ENCODE measurements around the gene MICU1. TPM values are rescaled to one million over a fixed set of nuclear protein-coding genes. Genes with fewer than 3 reads are reported as not detected.

Gene MICU1
- polyA plus RNA-seq, 1 of the 3 experiments (the other 2 are of a cell fraction), result 24.6 TPM

- no peaks in the 10 kb centered on the region for H3K79me2 ChIP-seq (ENCODE audit: insufficient read depth)
- H3K9me2 ChIP-seq, result no peaks in the 10 kb centered on the region
- H3K27ac ChIP-seq (ENCODE audit: low read depth in 2 of 2, low read length in 1 of 2), result no peak overlapping the region
- no peaks in the 10 kb centered on the region for H4K20me1 ChIP-seq (ENCODE audit: insufficient read depth)
- TF ChIP-seq, protein P1, sequence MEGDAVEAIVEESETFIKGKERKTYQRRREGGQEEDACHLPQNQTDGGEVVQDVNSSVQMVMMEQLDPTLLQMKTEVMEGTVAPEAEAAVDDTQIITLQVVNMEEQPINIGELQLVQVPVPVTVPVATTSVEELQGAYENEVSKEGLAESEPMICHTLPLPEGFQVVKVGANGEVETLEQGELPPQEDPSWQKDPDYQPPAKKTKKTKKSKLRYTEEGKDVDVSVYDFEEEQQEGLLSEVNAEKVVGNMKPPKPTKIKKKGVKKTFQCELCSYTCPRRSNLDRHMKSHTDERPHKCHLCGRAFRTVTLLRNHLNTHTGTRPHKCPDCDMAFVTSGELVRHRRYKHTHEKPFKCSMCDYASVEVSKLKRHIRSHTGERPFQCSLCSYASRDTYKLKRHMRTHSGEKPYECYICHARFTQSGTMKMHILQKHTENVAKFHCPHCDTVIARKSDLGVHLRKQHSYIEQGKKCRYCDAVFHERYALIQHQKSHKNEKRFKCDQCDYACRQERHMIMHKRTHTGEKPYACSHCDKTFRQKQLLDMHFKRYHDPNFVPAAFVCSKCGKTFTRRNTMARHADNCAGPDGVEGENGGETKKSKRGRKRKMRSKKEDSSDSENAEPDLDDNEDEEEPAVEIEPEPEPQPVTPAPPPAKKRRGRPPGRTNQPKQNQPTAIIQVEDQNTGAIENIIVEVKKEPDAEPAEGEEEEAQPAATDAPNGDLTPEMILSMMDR (IDR thresholded peaks at IDR 0.05), result no peak
- TF ChIP-seq TAF1 (IDR thresholded peaks at IDR 0.05; ENCODE audit: borderline replicate concordance, low read depth, low read length), result no peak
- TF ChIP-seq NFIC (IDR thresholded peaks at IDR 0.05; ENCODE audit: borderline replicate concordance), result no peak
- no peak for TF ChIP-seq RXRA (IDR thresholded peaks at IDR 0.05; ENCODE audit: borderline replicate concordance, low read depth)
- TF ChIP-seq USF1 (IDR thresholded peaks at IDR 0.05; ENCODE audit: borderline replicate concordance, low read depth), result no peak
- no peak for TF ChIP-seq FOSL2 (IDR thresholded peaks at IDR 0.05; ENCODE audit: borderline replicate concordance, low read depth)
- TF ChIP-seq USF2 (IDR thresholded peaks at IDR 0.05; ENCODE audit: borderline replicate concordance, low read depth, low read length), result no peak
- no peak for TF ChIP-seq FOXJ3 (CRISPR knock-in tag; IDR thresholded peaks at IDR 0.05)
- no peak for TF ChIP-seq JUND (IDR thresholded peaks at IDR 0.05)
- no peak for TF ChIP-seq MEF2A (IDR thresholded peaks at IDR 0.05; ENCODE audit: borderline replicate concordance, low read depth)
- TF ChIP-seq, protein P2, sequence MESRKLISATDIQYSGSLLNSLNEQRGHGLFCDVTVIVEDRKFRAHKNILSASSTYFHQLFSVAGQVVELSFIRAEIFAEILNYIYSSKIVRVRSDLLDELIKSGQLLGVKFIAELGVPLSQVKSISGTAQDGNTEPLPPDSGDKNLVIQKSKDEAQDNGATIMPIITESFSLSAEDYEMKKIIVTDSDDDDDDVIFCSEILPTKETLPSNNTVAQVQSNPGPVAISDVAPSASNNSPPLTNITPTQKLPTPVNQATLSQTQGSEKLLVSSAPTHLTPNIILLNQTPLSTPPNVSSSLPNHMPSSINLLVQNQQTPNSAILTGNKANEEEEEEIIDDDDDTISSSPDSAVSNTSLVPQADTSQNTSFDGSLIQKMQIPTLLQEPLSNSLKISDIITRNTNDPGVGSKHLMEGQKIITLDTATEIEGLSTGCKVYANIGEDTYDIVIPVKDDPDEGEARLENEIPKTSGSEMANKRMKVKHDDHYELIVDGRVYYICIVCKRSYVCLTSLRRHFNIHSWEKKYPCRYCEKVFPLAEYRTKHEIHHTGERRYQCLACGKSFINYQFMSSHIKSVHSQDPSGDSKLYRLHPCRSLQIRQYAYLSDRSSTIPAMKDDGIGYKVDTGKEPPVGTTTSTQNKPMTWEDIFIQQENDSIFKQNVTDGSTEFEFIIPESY (IDR thresholded peaks at IDR 0.05; ENCODE audit: borderline replicate concordance, low read depth), result no peak
- TF ChIP-seq RAD21 (IDR thresholded peaks at IDR 0.05; ENCODE audit: low read length), result no peak
- no peak for TF ChIP-seq SIN3A (IDR thresholded peaks at IDR 0.05; ENCODE audit: borderline replicate concordance, low read depth, low read length)
- TF ChIP-seq CHD2 (IDR thresholded peaks at IDR 0.05; ENCODE audit: low read length, partially characterized antibody), result no peak
- TF ChIP-seq NRF1 (IDR thresholded peaks at IDR 0.05; ENCODE audit: low read depth, low read length), result no peak
- TF ChIP-seq, protein P3, sequence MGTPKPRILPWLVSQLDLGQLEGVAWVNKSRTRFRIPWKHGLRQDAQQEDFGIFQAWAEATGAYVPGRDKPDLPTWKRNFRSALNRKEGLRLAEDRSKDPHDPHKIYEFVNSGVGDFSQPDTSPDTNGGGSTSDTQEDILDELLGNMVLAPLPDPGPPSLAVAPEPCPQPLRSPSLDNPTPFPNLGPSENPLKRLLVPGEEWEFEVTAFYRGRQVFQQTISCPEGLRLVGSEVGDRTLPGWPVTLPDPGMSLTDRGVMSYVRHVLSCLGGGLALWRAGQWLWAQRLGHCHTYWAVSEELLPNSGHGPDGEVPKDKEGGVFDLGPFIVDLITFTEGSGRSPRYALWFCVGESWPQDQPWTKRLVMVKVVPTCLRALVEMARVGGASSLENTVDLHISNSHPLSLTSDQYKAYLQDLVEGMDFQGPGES (IDR thresholded peaks at IDR 0.05; ENCODE audit: low read depth, low read length), result no peak
- TF ChIP-seq RFX5 (IDR thresholded peaks at IDR 0.05; ENCODE audit: low read length), result no peak
- no peak for TF ChIP-seq MAX (IDR thresholded peaks at IDR 0.05; ENCODE audit: low read depth)
- no peaks in the 10 kb centered on the region for H3K9me3 ChIP-seq
- no peaks in the 10 kb centered on the region for H3K4me1 ChIP-seq (ENCODE audit: control insufficient read depth in 1 of 2, insufficient read depth in 2 of 2, low read depth in 1 of 2, low read length in 1 of 2)
- 9% methylated on average over 1 of the region's 1 CpG for WGBS (ENCODE audit: low lambda C conversion rate)
- no peaks in the 10 kb centered on the region for H3F3A ChIP-seq (replicated peaks; ENCODE audit: insufficient read depth)
- DNase-seq, result no peak
- POLR2A ChIA-PET, result no interaction called here
- H2AFZ ChIP-seq (ENCODE audit: low read depth), result no peak overlapping the region
- CTCF ChIA-PET, result no interaction called here
- H3K9ac ChIP-seq, result no peak overlapping the region
- H3K36me3 ChIP-seq (replicated peaks in 1 of 2; ENCODE audit: control insufficient read depth in 1 of 2, insufficient read depth in 2 of 2, low read length in 1 of 2), result peaks cover 0 to 6% of the 10 kb centered on the region in 2 experiments
- no peak overlapping the region for H3K4me3 ChIP-seq (ENCODE audit: low read depth in 2 of 2, low read length in 1 of 2)
- no peaks in the 10 kb centered on the region for H3K27me3 ChIP-seq (ENCODE audit: insufficient read depth)
- H3K4me2 ChIP-seq, result no peak overlapping the region
Observed at GRCh38 chr10:72417971-72418370, 207.9 kb downstream of the MICU1 start.
